ENCODE data around the gene ADAMTS9.

The ADAMTS9 gene

DNA sequence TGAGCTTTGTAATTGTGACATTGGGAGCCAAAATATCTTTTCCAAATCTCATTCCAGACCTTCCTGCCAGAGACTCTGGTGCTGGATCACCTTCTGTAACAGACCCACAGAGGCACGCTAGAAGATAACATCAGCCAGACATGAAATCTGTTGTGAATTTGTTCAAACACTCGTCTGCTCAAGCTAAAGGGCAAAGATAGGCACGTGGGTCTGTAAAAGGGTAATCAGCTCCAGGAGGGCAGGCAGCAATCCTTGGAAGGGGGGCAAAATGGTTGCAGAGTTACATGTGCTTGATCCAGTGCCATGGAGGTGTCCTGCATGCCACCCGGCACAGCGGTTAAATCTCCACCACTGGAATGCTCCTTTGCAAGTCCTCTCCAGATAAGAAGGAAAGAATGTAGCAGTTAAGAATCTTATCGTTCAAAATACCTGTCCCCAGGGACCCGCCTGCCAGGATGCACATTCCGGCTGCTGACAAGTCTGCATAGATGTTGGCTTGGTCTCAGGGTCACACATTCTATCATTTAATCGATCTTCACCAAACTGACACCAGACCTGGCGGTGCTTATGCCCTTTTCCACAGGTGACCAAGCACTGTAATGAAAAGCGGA lies 74.8 kb downstream of the ADAMTS9 start:
- no peak for DNase-seq

DNA sequence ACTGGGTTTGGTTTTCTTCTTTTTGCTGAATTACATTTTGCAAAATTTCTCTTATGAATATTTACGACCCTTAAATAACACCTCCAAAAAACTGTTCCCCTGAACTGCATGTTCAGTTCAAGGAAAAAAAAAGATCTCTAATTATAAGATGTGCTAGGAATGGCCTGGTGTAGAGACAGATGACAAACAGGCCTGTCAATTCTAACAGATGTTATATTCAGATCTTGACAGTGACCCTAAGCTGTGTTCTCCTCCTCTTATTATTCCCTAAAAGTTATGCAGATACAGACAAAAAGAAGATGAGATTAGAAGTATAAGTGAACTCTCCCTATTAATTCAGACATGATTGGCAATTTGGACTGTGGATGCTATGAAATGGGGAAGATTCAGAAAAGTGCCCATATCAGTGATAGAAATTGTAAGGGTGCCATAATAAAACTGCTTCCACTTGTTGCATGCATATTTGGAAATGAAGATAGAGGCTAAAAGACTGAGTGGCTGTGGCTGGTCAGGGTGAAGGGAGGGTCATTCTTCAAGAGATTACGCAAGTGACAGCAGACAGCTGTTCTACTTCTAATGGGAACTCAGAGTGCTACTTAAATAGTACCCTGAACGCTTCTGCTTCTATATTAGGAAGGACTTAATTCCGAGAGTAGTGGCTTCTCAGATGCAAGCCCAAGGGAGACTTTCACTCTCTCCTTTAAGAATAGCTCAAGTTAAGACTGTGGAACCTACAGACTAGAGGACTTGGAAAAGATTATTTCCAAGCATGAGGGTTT lies 75.5 kb downstream of the ADAMTS9 start:
- no peak for DNase-seq

DNA sequence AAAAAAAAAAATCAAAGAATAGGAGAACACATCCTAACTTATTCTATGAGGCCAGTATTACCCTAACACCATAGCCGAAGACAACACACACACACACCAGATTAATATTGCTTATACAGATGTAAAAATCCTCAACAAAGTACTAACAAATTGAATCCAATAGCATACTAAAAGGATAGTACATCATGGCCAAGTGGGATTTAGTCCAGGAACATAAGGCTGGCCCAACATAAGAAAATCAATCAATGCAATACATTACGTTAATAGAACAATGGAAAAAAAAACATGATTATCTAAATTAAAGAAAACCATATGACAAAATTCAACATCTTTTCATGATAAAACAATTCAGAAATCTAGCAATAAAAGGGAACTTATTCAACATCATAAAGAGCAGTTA lies 79.1 kb downstream of the ADAMTS9 start:
- no peak for DNase-seq

- no peak for DNase-seq
Measured at GRCh38 chr3:64607032-64607551, 80.7 kb downstream of the ADAMTS9 start.

DNA sequence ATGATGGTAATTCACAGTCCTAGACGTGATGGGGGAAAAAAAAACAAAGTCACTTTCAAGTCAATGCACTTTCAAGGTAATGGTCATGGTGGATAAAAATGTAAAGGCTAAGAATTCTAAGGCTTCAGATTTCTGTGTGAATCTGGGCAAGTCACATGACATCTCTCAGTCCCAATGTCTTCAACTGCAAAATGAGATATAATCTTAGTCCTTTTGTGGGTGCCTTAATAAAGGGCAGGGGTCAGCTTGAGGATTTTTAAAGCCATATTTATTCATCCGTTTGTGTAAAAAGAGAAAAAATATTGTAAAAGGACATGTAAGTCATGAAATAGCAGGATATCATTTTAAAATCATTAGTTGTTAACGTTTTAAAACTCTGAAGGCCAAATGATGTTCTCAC lies 83.5 kb downstream of the ADAMTS9 start:
- DNase-seq, result no peak

DNA sequence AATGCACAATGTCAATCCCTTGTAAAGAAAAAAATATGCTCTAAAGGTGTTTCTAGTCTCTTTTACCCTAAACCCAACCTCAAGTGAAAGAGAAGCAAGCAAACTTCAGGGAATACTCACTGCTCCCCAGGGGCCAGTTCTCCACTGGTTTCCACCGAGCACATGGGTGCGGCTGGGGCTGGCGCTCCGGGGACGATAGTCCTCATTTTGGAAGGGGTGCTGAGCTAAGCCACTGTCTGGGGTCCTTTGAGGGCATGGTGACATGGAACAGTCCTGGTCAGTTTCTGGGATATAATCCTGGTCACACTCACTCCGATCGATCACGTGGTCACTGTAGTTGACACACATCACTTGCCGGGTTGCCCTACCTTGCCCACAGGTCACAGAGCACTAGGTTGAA lies 86.0 kb downstream of the ADAMTS9 start:
- no peak for DNase-seq

DNA sequence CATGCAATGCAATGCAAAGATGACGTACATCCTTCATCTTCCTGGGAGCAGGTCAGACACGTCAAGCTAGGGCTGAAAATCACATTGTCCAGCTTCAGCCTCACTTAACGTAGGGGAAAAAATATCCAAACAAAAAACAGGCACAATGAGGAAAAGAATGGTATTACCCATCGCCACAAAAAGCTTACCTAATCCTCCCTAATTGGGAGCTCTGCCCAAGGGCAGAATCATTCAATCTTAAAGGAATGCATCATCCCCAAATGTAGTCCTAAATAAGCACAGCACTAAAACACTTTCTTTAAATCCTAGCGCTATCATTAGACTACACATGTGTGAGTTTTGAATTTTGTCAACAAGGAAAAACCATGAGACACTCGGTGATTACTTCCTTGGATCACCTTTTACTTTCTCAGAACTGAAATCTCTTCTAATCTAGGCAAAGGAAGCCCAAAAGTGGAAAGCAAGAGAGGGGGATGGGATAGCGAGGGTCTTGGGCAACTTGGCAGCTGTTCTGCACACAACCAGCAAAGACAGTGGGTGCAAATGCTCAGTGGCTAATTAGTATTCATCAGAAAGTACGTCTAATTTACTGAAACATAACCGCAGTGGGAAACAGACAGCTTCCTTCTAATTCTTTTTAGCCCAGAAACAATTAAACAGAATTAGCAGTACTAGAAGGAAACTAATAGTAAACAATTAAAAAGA lies 87.4 kb downstream of the ADAMTS9 start:
- no peak for DNase-seq

DNA sequence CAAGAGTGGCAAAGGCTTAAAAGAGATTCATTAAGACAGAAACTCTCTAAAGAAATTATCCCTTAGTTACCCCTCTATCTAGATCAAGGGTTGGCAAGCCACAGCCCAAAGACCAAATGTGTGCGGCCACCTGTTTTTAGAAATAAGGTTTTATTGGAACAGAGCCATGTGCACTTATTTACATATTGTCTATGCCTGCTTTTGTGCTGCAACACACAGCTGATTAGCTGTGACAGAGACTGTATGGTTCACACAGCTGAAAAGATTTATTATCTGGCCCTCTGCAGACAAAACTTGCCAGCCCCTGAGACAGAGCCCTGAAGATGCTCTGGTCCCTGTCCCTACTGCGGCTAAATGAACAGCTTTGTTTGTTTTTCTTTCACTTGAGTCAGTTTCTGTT lies 88.1 kb downstream of the ADAMTS9 start:
- DNase-seq, result no peak

GRCh38 chr3:64595253-64595694 lies 92.5 kb downstream of the ADAMTS9 start:
- DNase-seq, result no peak

DNA sequence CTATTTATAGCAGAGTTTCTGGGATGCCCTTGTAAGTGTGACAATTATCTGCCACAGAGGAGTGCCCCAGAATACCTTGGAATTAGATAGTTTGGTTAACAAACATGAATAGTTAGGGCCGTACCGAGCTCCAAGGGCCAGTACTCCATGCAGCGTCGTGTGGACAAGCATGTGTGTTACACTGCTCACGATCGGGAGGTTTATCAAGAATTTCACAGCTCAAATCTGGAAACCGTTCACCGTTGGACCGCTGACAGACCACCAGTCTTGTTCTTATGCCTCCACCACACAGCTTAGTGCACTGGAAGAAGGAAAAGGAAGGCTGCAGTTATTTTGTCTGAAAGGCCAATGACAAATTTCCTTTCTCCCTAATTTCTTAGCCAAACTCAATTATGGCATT lies 93.7 kb downstream of the ADAMTS9 start:
- DNase-seq, result no peak

GRCh38 chr3:64593350-64593749 lies 94.5 kb downstream of the ADAMTS9 start:
- DNase-seq, result no peak

GRCh38 chr3:64591615-64592014 lies 96.2 kb downstream of the ADAMTS9 start:
- DNase-seq, result no peak

DNA sequence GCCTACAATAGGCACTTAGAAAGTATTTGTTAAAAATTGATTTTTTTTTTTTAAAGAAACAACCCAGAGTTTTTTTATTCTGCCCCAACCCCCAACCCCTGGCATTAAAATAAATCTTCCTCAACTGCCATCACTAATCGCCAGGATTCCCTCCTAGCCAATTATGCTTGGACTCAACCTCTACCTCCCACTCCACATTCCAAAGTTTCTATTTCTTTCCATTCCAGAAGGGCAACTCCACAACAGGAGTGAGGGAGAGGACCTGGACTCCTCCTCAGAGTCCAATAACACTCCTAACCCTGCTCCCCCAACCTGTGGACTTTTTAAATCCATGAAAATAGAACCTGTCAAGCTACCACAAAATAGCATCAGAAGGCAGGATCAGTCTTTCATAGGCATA lies 99.4 kb downstream of the ADAMTS9 start:
- DNase-seq, result no peak

DNA sequence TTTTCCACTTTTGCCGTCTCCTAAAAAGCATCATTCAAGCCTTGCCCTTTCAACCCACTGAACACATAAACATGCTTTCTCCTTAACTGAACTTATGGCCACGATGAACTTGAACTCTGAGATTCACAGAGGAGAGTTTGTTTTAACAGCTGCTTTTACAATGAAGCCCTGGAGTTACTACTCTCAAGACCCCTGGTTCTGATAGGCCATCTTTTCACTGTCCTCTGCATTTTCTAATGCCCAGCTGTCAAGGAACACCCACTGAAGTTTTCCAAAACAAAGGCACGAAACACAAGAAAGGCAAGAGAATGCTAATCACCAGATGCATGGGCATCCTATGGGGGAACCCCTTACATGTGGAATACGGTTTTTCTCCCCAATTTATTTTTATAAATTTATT lies 100.8 kb downstream of the ADAMTS9 start:
- DNase-seq, result no peak

GRCh38 chr3:64584179-64584578 lies 103.6 kb downstream of the ADAMTS9 start:
- DNase-seq, result no peak

DNA sequence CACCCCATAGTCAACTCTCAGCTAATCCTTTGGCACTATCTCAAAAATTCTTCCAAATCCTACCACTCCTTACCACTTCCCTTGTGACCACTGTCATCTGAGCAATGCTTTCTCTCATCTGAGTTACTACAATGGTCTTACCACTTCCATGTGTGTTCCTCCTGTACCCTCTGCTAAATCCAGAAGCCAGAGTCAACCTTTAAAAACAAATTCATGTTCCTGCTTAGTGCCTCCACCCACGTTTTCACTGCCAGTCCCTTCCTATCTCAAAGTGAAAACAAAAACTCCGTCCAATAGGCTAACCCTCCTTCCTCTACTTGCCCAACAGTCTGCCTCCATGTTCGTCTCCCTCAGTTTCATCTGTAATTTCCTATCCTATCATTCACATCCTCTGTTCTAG lies 109.0 kb downstream of the ADAMTS9 start:
- DNase-seq, result no peak

DNA sequence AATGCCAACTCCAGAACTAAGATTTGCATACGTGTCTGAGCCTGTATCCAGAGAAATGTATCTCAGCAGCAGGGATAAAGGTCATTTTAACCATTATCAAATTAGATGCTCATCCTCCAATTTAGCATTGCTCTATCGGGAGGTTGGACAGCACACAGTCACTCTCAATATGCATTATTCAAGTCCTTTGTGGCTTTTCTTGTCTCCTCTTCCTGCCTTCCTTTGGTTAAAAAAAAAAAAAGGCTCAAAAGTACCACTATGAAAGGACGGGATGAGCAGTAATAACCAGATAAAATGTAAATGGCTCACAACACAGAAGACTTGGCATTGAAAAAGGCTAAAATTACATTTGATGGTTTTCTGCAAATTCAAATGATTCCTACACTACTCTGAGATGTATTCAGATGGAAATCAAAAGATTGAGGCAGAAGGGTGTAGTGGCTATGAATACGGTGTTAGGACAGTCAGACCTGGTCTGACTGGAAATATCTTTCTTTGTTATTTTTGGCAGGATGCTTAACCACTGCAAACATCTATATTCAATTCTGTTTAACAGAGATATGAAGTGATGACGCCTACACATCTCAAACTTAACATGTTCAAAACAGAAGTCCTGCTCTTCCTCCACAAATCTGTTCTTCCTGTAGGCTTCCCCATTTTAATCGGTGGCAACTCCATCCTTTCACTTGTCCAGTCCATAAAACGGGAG lies 109.6 kb downstream of the ADAMTS9 start:
- DNase-seq, result no peak

GRCh38 chr3:64576211-64576775 lies 111.5 kb downstream of the ADAMTS9 start:
- no peak for DNase-seq

DNA sequence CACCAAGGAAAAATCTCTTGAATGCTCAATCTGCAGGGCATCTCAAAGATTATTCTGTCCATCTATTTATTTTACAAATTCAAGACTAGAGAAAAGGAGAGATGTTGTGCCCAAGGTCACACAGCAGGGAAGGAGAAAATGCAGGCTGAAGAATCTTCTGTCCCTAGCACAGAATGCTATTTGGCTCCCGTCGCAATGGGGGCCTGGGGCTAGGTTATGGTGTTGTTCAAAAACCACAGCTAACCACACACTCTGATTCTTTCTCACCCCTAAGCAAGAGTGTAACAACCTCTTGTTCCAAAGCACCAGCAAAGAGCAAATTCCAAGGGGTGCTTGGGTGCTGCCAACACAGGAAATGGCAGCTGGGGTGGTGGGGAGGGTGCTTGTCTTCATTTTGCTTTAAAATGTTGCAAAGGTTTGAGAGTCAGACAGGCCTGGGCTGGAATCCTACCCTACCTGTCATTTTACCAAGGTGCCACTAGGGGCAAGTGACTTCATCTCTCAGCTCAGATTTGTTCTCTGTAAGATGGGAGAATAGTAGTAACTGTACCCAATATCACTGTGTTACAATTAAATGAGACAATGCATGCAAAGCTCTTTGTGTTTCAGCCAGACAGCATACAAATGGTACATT lies 112.5 kb downstream of the ADAMTS9 start:
- no peak for DNase-seq

GRCh38 chr3:64574194-64574593 lies 113.6 kb downstream of the ADAMTS9 start:
- no peak for DNase-seq

GRCh38 chr3:64571982-64572381 lies 115.8 kb downstream of the ADAMTS9 start:
- no peak for DNase-seq

DNA sequence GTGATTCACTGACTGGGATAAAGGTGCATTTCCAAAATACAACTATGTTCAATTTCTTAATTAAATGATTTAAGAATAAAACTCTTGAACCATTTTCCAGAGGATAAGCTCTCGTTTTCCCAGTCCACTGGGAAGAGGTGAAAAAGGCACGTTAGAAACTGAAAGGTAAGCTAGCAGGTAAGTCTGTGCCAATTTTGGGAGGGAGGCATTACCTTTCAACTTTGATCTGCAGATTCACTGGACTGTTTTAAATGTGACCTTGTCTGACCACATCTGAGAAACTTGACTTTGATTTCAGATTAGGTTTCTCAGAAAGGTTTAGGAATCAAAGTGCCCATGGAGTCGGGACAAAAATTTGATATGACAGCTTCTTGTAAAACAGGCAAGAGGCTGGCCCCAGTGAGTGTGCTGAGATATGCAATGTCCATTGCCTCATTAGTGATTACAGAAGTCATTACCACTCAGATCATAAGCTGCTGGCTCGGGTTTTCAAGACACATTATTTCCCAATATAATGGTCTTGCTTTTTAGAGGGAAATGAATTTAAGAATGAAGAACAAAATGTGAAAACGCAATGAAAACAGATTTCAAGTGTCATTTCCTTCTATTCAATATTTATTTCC lies 118.8 kb downstream of the ADAMTS9 start:
- no peak for DNase-seq
